MM.1S (cell line): ENCODE data around the gene FOXJ3.

ENCODE experiments used
- DNase-seq: peaks from one replicate; pipeline ENCODE4 v3.0.0-alpha.2; 2015
- H2AFZ ChIP-seq: fragments of 300-600 bp; sonication (generic); 2 replicates; pipeline ENCODE4 v1.6.0; 2016; ENCODE audit warnings: antibody characterized with exemption, low read length
- H3F3A ChIP-seq: fragments of 300-600 bp; sonication (generic); 2 replicates; pipeline ENCODE4 v1.6.1; 2016; ENCODE audit warnings: mild to moderate bottlenecking, antibody characterized with exemption, low read length, moderate library complexity, mixed read lengths; ENCODE audit not compliant: insufficient read depth
- H3K27ac ChIP-seq: fragments of 300-600 bp; sonication (generic); 2 replicates; pipeline ENCODE4 v1.5.1; 2016; ENCODE audit warnings: mild to moderate bottlenecking, low read length
- H3K27me3 ChIP-seq: fragments of 300-600 bp; sonication (generic); replicated peaks from 2 replicates; pipeline ENCODE4 v1.6.0; 2016; ENCODE audit warnings: low read length; ENCODE audit not compliant: insufficient read depth
- H3K36me3 ChIP-seq: fragments of 300-600 bp; sonication (generic); replicated peaks from 2 replicates; pipeline ENCODE4 v1.6.1; 2016; ENCODE audit warnings: mild to moderate bottlenecking, low read length, mixed read lengths; ENCODE audit not compliant: insufficient read depth
- H3K4me1 ChIP-seq: fragments of 300-600 bp; sonication (generic); 2 replicates; pipeline ENCODE4 v1.6.1; 2016; ENCODE audit warnings: low read length, mixed read lengths
- H3K4me2 ChIP-seq: fragments of 300-600 bp; sonication (generic); 2 replicates; pipeline ENCODE4 v1.6.0; 2016; ENCODE audit warnings: low read depth, low read length
- H3K4me3 ChIP-seq: fragments of 300-600 bp; sonication (generic); 2 replicates; pipeline ENCODE4 v1.5.1; 2016; ENCODE audit warnings: low read length, mixed read lengths
- H3K79me2 ChIP-seq: fragments of 300-600 bp; sonication (generic); 2 replicates; pipeline ENCODE4 v1.6.1; 2016; ENCODE audit warnings: mixed run types, low read length, mixed read lengths
- H3K9ac ChIP-seq: fragments of 300-600 bp; sonication (generic); 2 replicates; pipeline ENCODE4 v1.6.1; 2016; ENCODE audit warnings: low read length, mixed read lengths
- H3K9me2 ChIP-seq: fragments of 300-600 bp; sonication (generic); replicated peaks from 2 replicates; pipeline ENCODE4 v1.6.1; 2016; ENCODE audit warnings: mild to moderate bottlenecking, low read length, mixed read lengths; ENCODE audit not compliant: insufficient read depth
- H3K9me3 ChIP-seq: fragments of 300-600 bp; sonication (generic); replicated peaks from 2 replicates; pipeline ENCODE4 v1.6.1; 2016; ENCODE audit warnings: mild to moderate bottlenecking, low read length, mixed read lengths; ENCODE audit not compliant: insufficient read depth
- H4K20me1 ChIP-seq: fragments of 300-600 bp; sonication (generic); 2 replicates; pipeline ENCODE4 v1.6.1; 2016; ENCODE audit warnings: mild to moderate bottlenecking, low read length, moderate library complexity, mixed read lengths; ENCODE audit not compliant: insufficient read depth
- CTCF ChIP-seq: fragments of 300-600 bp; sonication (generic); IDR thresholded peaks from 2 replicates; pipeline ENCODE4 v1.5.1; 2016; ENCODE audit warnings: antibody characterized with exemption, low read length, mixed read lengths
- EZH2 ChIP-seq: fragments of 300-600 bp; sonication (generic); optimal IDR thresholded peaks from 2 replicates; pipeline ENCODE3; 2017; ENCODE audit warnings: low read depth, mild to moderate bottlenecking, antibody characterized with exemption, low read length, mixed read lengths
- EZH2phosphoT487 ChIP-seq: fragments of 300-600 bp; sonication (generic); IDR thresholded peaks from 2 replicates; pipeline ENCODE4 v1.6.1; 2018; ENCODE audit warnings: antibody characterized with exemption, low read length

Gene FOXJ3

GRCh38 chr1:42138586-42138985 lies 196.4 kb downstream of the FOXJ3 start:
- no peaks in the 10 kb centered on the region for H3K79me2 ChIP-seq
- no peaks in the 10 kb centered on the region for H3K36me3 ChIP-seq
- no peaks in the 10 kb centered on the region for H3K27me3 ChIP-seq
- no peak overlapping the region for H2AFZ ChIP-seq
- TF ChIP-seq EZH2phosphoT487 (no peak), CTCF (no peak), EZH2 (no peak)
- H3K9me3 ChIP-seq = no peaks in the 10 kb centered on the region
- no peaks in the 10 kb centered on the region for H4K20me1 ChIP-seq
- H3K27ac ChIP-seq = no peak overlapping the region
- H3K4me1 ChIP-seq = peaks cover 5% of the 10 kb centered on the region; the same call in 1 of the 2 replicates
- no peaks in the 10 kb centered on the region for H3F3A ChIP-seq
- no peaks in the 10 kb centered on the region for H3K9me2 ChIP-seq
- H3K4me2 ChIP-seq = no peak overlapping the region
- no peak for DNase-seq
- no peak overlapping the region for H3K4me3 ChIP-seq
- H3K9ac ChIP-seq = no peak overlapping the region

- H3K36me3 ChIP-seq = no peaks in the 10 kb centered on the region
Observed at GRCh38 chr1:42137766-42138165, 197.3 kb downstream of the FOXJ3 start.

GRCh38 chr1:42136466-42136865 lies 198.6 kb downstream of the FOXJ3 start:
- no peaks in the 10 kb centered on the region for H3K9me2 ChIP-seq
- no peak overlapping the region for H3K27ac ChIP-seq
- no peaks in the 10 kb centered on the region for H3F3A ChIP-seq
- H3K9me3 ChIP-seq = no peaks in the 10 kb centered on the region
- H3K4me2 ChIP-seq = no peak overlapping the region
- DNase-seq = no peak
- no peaks in the 10 kb centered on the region for H4K20me1 ChIP-seq
- TF ChIP-seq CTCF (no peak), EZH2 (no peak), EZH2phosphoT487 (no peak)
- H3K27me3 ChIP-seq = no peaks in the 10 kb centered on the region
- no peak overlapping the region for H3K9ac ChIP-seq
- no peaks in the 10 kb centered on the region for H3K36me3 ChIP-seq
- H3K79me2 ChIP-seq = no peaks in the 10 kb centered on the region
- H2AFZ ChIP-seq = no peak overlapping the region
- H3K4me1 ChIP-seq = no peaks in the 10 kb centered on the region
- H3K4me3 ChIP-seq = no peak overlapping the region

More at GRCh38 chr1:42137766-42138165, 197.3 kb downstream of the FOXJ3 start:
- Histone ChIP-seq H3K27me3 (no peaks in the 10 kb centered on the region), H3K4me3 (no peak overlapping the region), H3K9ac (no peak overlapping the region), H3F3A (no peaks in the 10 kb centered on the region), H3K79me2 (no peaks in the 10 kb centered on the region), H3K4me1 (no peaks in the 10 kb centered on the region), H3K9me2 (no peaks in the 10 kb centered on the region), H2AFZ (no peak overlapping the region), H4K20me1 (no peaks in the 10 kb centered on the region), H3K9me3 (no peaks in the 10 kb centered on the region), H3K4me2 (no peak overlapping the region), H3K27ac (no peak overlapping the region)
- no peak for TF ChIP-seq EZH2
- TF ChIP-seq CTCF = no peak
- no peak for TF ChIP-seq EZH2phosphoT487
- no peak for DNase-seq
